Peyer's patch (tissue), 4 donors: ENCODE measurements around the gene STX10. TPM values are rescaled to one million over a fixed set of nuclear protein-coding genes. Genes with fewer than 3 reads are reported as not detected.
A peak's percentile ranks its signal among the peaks of the same experiment; 100 is the strongest.

ENCODE experiments used
- DNase-seq, 3 donors: peaks; one replicate each; pipeline ENCODE4 v3.0.0-alpha.2; 2017 to 2019
- H3K27ac ChIP-seq, 4 donors: fragments of 200-600 bp; sonication (generic); one replicate each; pipeline ENCODE4 v1.5.1; 2016 to 2019
- H3K27me3 ChIP-seq, 2 donors: fragments of 200-600 bp; sonication (generic); one replicate each; pipeline ENCODE4 v1.5.1; 2019
- H3K36me3 ChIP-seq, 3 donors: fragments of 200-600 bp; sonication (generic); one replicate each; pipeline ENCODE4 v1.5.1; 2016 to 2019
- H3K4me1 ChIP-seq, 4 donors: fragments of 200-600 bp; sonication (generic); one replicate each; pipeline ENCODE4 v1.5.1; 2016 to 2019
- H3K4me3 ChIP-seq, 4 donors: fragments of 200-600 bp; sonication (generic); 1 replicate in 3 of 4; 2 replicates in 1 of 4; pipeline ENCODE4 v1.5.1; 2016 to 2019; ENCODE audit warnings: mild to moderate bottlenecking in 1 of 4
- H3K9me3 ChIP-seq, 4 donors: fragments of 200-600 bp; sonication (generic); one replicate each; pipeline ENCODE4 v1.5.1; 2016 to 2019; ENCODE audit warnings: mild to moderate bottlenecking in 1 of 4
- CTCF ChIP-seq, 6 experiments: fragments of 450-650 bp in 4 of 6; fragments of 200-600 bp in 2 of 6; sonication (generic) in 1 of 6; IDR thresholded peaks; one replicate each; pipeline ENCODE4 v1.5.1; 2017 to 2019; ENCODE audit warnings: antibody characterized with exemption in 6 of 6, mild to moderate bottlenecking in 3 of 6, moderate library complexity in 1 of 6
- POLR2A ChIP-seq, 2 donors: fragments of 450-650 bp; IDR thresholded peaks; one replicate each; pipeline ENCODE4 v1.5.1; 2017; ENCODE audit warnings: antibody characterized with exemption in 2 of 2, mild to moderate bottlenecking in 2 of 2, moderate library complexity in 2 of 2
- total RNA-seq, 4 donors: library from RNA; depleted of rRNA; stranded (reverse); fragments of >200 nt; gene quantifications; one replicate each; pipeline ENCODE4 v1.1.0, GENCODE V29; 2016

Gene STX10
- total RNA-seq, 4 donors from 2014 or later, result 78.1 to 199 (median 107) TPM

GRCh38 chr19:13116282-13117175 is 33.6 kb downstream of the STX10 start, which contains the start of gene TRMT1:
TRMT1 (minus strand) TSS chr19:13116740; CDS start chr19:13116399, 341 bp downstream.
- Histone ChIP-seq H3K4me3 (peak within 1 kb of the TSS; percentile 67 to 93 (median 87)), H3K4me1 (peaks cover 0 to 28% (median 18%) of the 10 kb centered on the region in 4 donors), H3K27ac (peak within 1 kb of the TSS; percentile 59 to 80 (median 67)), H3K9me3 (no peaks in the 10 kb centered on the region), H3K27me3 (no peaks in the 10 kb centered on the region), H3K36me3 (peaks cover 0 to 19% (median 0%) of the 10 kb centered on the region in 3 donors)
- DNase-seq, result peak; percentile 93 to 97 (median 95)
- TF ChIP-seq CTCF (IDR thresholded peaks at IDR 0.05) (peak in 1 of 6 experiments; percentile 1), POLR2A (IDR thresholded peaks at IDR 0.05) (peak in 1 of 2 donors; percentile 31)

GRCh38 chr19:13115936-13116281 is 34.3 kb downstream of the STX10 start:
- Histone ChIP-seq H3K27ac (peak overlapping the region in 3 of 4 donors; percentile 59 to 80 (median 66)), H3K27me3 (no peaks in the 10 kb centered on the region), H3K36me3 (peaks cover 0 to 19% (median 0%) of the 10 kb centered on the region in 3 donors), H3K9me3 (no peaks in the 10 kb centered on the region), H3K4me1 (peaks cover 0 to 28% (median 18%) of the 10 kb centered on the region in 4 donors), H3K4me3 (peak overlapping the region; percentile 67 to 93 (median 87))
- TF ChIP-seq CTCF (IDR thresholded peaks at IDR 0.05) (no peak), POLR2A (IDR thresholded peaks at IDR 0.05) (no peak)
- DNase-seq, result no peak

GRCh38 chr19:13112555-13112954 is 37.6 kb downstream of the STX10 start:
- no peak overlapping the region for H3K27ac ChIP-seq
- peaks cover 0 to 33% (median 0%) of the 10 kb centered on the region in 3 donors for H3K36me3 ChIP-seq
- no peaks in the 10 kb centered on the region for H3K9me3 ChIP-seq
- H3K27me3 ChIP-seq, result no peaks in the 10 kb centered on the region
- no peak for DNase-seq
- TF ChIP-seq CTCF (IDR thresholded peaks at IDR 0.05) (no peak), POLR2A (IDR thresholded peaks at IDR 0.05) (no peak)
- peaks cover 0 to 11% (median 8%) of the 10 kb centered on the region in 4 donors for H3K4me1 ChIP-seq
- H3K4me3 ChIP-seq, result no peak overlapping the region

- no peak overlapping the region for H3K4me3 ChIP-seq
- peaks cover 0 to under 1% (median 0%) of the 10 kb centered on the region in 4 donors for H3K4me1 ChIP-seq
- no peaks in the 10 kb centered on the region for H3K9me3 ChIP-seq
- DNase-seq, result no peak
- H3K27ac ChIP-seq, result no peak overlapping the region
- TF ChIP-seq POLR2A (IDR thresholded peaks at IDR 0.05) (no peak), CTCF (IDR thresholded peaks at IDR 0.05) (no peak)
- H3K27me3 ChIP-seq, result no peaks in the 10 kb centered on the region
- peaks cover 0 to 33% (median 0%) of the 10 kb centered on the region in 3 donors for H3K36me3 ChIP-seq
These were observed 40.0 kb downstream of the STX10 start for GRCh38 chr19:13110099-13110610.

- Histone ChIP-seq H3K4me1 (no peaks in the 10 kb centered on the region), H3K36me3 (peaks cover 0 to 33% (median 0%) of the 10 kb centered on the region in 3 donors), H3K27me3 (no peaks in the 10 kb centered on the region), H3K27ac (no peak overlapping the region), H3K4me3 (no peak overlapping the region), H3K9me3 (no peaks in the 10 kb centered on the region)
- TF ChIP-seq CTCF (IDR thresholded peaks at IDR 0.05), result no peak
- no peak for TF ChIP-seq POLR2A (IDR thresholded peaks at IDR 0.05)
- DNase-seq, result no peak
These were observed 40.6 kb downstream of the STX10 start for GRCh38 chr19:13109361-13110098.
